GM23338 (cell line): ENCODE measurements around the gene SEZ6L. TPM values are rescaled to one million over a fixed set of nuclear protein-coding genes. Genes with fewer than 3 reads are reported as not detected.

ENCODE experiments used
- ATAC-seq: fragments of 200-7000 bp; cut with Tn5 transposase; 3 replicates; pipeline ENCODE4 v1.9.1; 2020
- DNase-seq: peaks from one replicate; pipeline ENCODE4 v3.0.0-alpha.2; 2015; ENCODE audit warnings: low spot score
- H2AFZ ChIP-seq: fragments of 200-600 bp; sonication (generic); 2 replicates; pipeline ENCODE4 v1.8.0; 2016; ENCODE audit warnings: antibody characterized with exemption, mild to moderate bottlenecking, moderate library complexity
- H3F3A ChIP-seq: fragments of 200-600 bp; sonication (generic); replicated peaks from 2 replicates; pipeline ENCODE4 v1.8.0; 2017; ENCODE audit warnings: antibody characterized with exemption, mixed run types, low read depth
- H3K27ac ChIP-seq: fragments of 200-600 bp; sonication (generic); 2 replicates; pipeline ENCODE4 v1.6.1; 2016; ENCODE audit warnings: low read depth
- H3K27me3 ChIP-seq: fragments of 200-600 bp; sonication (generic); 2 replicates; pipeline ENCODE4 v1.8.0; 2016; ENCODE audit warnings: mild to moderate bottlenecking, mixed run types, moderate library complexity; ENCODE audit not compliant: insufficient read depth
- H3K36me3 ChIP-seq: fragments of 200-600 bp; sonication (generic); 2 replicates; pipeline ENCODE4 v1.8.0; 2016; ENCODE audit warnings: mild to moderate bottlenecking; ENCODE audit not compliant: insufficient read depth
- H3K4me1 ChIP-seq: fragments of 200-600 bp; sonication (generic); 2 replicates; pipeline ENCODE4 v1.8.0; 2016; ENCODE audit warnings: mild to moderate bottlenecking, moderate library complexity; ENCODE audit not compliant: insufficient read depth
- H3K4me2 ChIP-seq: fragments of 200-600 bp; sonication (generic); 2 replicates; pipeline ENCODE4 v1.7.1; 2017; ENCODE audit warnings: mixed run types
- H3K4me3 ChIP-seq: fragments of 200-600 bp; sonication (generic); 2 replicates; pipeline ENCODE4 v1.6.1; 2016; ENCODE audit warnings: mixed run types
- H3K79me2 ChIP-seq: fragments of 200-600 bp; sonication (generic); replicated peaks from 2 replicates; pipeline ENCODE4 v1.8.0; 2017; ENCODE audit warnings: mild to moderate bottlenecking; ENCODE audit not compliant: insufficient read depth
- H3K9me2 ChIP-seq: fragments of 200-600 bp; sonication (generic); 2 replicates; pipeline ENCODE4 v1.8.0; 2017; ENCODE audit not compliant: insufficient read depth
- H4K20me1 ChIP-seq: fragments of 200-600 bp; sonication (generic); replicated peaks from 2 replicates; pipeline ENCODE4 v1.8.0; 2017; ENCODE audit warnings: mild to moderate bottlenecking; ENCODE audit not compliant: insufficient read depth
- H3K27ac Mint-ChIP-seq: 2 replicates; pipeline ENCODE4 v1.8.0; 2020; ENCODE audit warnings: inconsistent platforms, mild to moderate bottlenecking, moderate library complexity, mixed read lengths
- H3K27me3 Mint-ChIP-seq: 3 replicates; pipeline ENCODE4 v1.8.0; 2022; ENCODE audit warnings: low read depth, mild to moderate bottlenecking, moderate library complexity, mixed read lengths, inconsistent platforms; ENCODE audit not compliant: insufficient read depth, poor library complexity
- H3K36me3 Mint-ChIP-seq: 3 replicates; pipeline ENCODE4 v1.8.0; 2021; ENCODE audit warnings: low read depth, mild to moderate bottlenecking, inconsistent platforms, moderate library complexity, mixed read lengths
- H3K4me1 Mint-ChIP-seq: 3 replicates; pipeline ENCODE4 v1.8.0; 2020; ENCODE audit warnings: mild to moderate bottlenecking, inconsistent platforms, mixed read lengths
- H3K4me3 Mint-ChIP-seq: 3 replicates; pipeline ENCODE4 v1.8.0; 2021; ENCODE audit warnings: moderate library complexity, mild to moderate bottlenecking, inconsistent platforms, mixed read lengths
- H3K9me3 Mint-ChIP-seq: 3 replicates; pipeline ENCODE4 v1.8.0; 2020; ENCODE audit warnings: moderate library complexity, mild to moderate bottlenecking, inconsistent platforms, mixed read lengths
- CREB1 ChIP-seq: fragments of 250-450 bp; sonication (Bioruptor Pico); IDR thresholded peaks from 2 replicates; pipeline ENCODE4 v1.5.0; 2020; ENCODE audit warnings: low read depth, mild to moderate bottlenecking, moderate library complexity
- CTCF ChIP-seq, 2 experiments: fragments of 200-600 bp in 1 of 2; sonication (generic) in 1 of 2; conservative IDR thresholded peaks; 2 replicates each; pipeline versions ENCODE4 v1.5.1 to v1.6.1; 2016 to 2017; ENCODE audit warnings: antibody characterized with exemption in 2 of 2, low read depth in 2 of 2, mild to moderate bottlenecking in 2 of 2, moderate library complexity in 1 of 2
- EZH2phosphoT487 ChIP-seq: fragments of 200-600 bp; sonication (generic); IDR thresholded peaks from one replicate; pipeline ENCODE4 v1.8.1; 2018; ENCODE audit warnings: antibody characterized with exemption; ENCODE audit not compliant: unreplicated experiment
- JUNB ChIP-seq: IDR thresholded peaks from one replicate; pipeline ENCODE4 v1.6.1; 2016; ENCODE audit warnings: antibody characterized with exemption; ENCODE audit not compliant: unreplicated experiment
- NANOG ChIP-seq: IDR thresholded peaks from 2 replicates; pipeline ENCODE4 v1.6.1; 2016; ENCODE audit warnings: antibody characterized with exemption, borderline replicate concordance
- POLR2AphosphoS5 ChIP-seq: IDR thresholded peaks from 2 replicates; pipeline ENCODE4 v1.6.1; 2016; ENCODE audit warnings: antibody characterized with exemption, low read depth
- REST ChIP-seq: IDR thresholded peaks from one replicate; pipeline ENCODE4 v1.6.1; 2018; ENCODE audit warnings: antibody characterized with exemption; ENCODE audit not compliant: unreplicated experiment
- ZNF114 ChIP-seq: fragments of 250-450 bp; sonication (Bioruptor Pico); IDR thresholded peaks from 2 replicates; pipeline ENCODE4 v1.5.0; 2020; ENCODE audit warnings: mild to moderate bottlenecking, moderate library complexity
- ZNF331 ChIP-seq: fragments of 250-450 bp; sonication (Bioruptor Pico); IDR thresholded peaks from 2 replicates; pipeline ENCODE4 v1.5.0; 2020; ENCODE audit warnings: low read depth, mild to moderate bottlenecking, moderate library complexity
- ZNF462 ChIP-seq: fragments of 250-450 bp; sonication (Bioruptor Pico); IDR thresholded peaks from 2 replicates; pipeline ENCODE4 v1.5.0; 2020; ENCODE audit warnings: mild to moderate bottlenecking, moderate library complexity
- polyA plus RNA-seq: library from polyadenylated mRNA; unstranded; fragments of >200 nt; fragmentation: Nextera tagmentation; extraction: Ambion mirVana; gene quantifications from 2 replicates; pipeline ENCODE4 v1.2.1, GENCODE V29; 2016
- total RNA-seq: library from RNA; depleted of rRNA; stranded (reverse); fragments of >200 nt; shearing (Covaris generic); gene quantifications from 2 replicates; pipeline ENCODE4 v1.2.3, GENCODE V29; 2014

SEZ6L gene
- total and polyA plus RNA-seq, 2 experiments from 2014 or later = 0.13 to 0.24 TPM

GRCh38 chr22:26182723-26183122 lies 13.5 kb downstream of the SEZ6L start (continued):
- TF ChIP-seq REST = no peak
- TF ChIP-seq POLR2AphosphoS5 = no peak
- no peak for TF ChIP-seq ZNF114 (CRISPR knock-in tag)
- TF ChIP-seq JUNB = no peak
- TF ChIP-seq EZH2phosphoT487 = no peak
- no peak for TF ChIP-seq ZNF331 (CRISPR knock-in tag)
- no peak for TF ChIP-seq NANOG

GRCh38 chr22:26185190-26185589 lies 15.9 kb downstream of the SEZ6L start:
- Mint-ChIP-seq H3K27ac (no peak overlapping the region), H3K36me3 (no peaks in the 10 kb centered on the region), H3K4me1 (no peaks in the 10 kb centered on the region), H3K4me3 (no peak overlapping the region), H3K27me3 (no peaks in the 10 kb centered on the region), H3K9me3 (no peaks in the 10 kb centered on the region; the same call in 2 of the 3 replicates)
- H3K4me1 ChIP-seq = no peaks in the 10 kb centered on the region
- no peaks in the 10 kb centered on the region for H3K9me2 ChIP-seq
- H3K79me2 ChIP-seq = no peaks in the 10 kb centered on the region
- no peaks in the 10 kb centered on the region for H3K36me3 ChIP-seq
- H3F3A ChIP-seq = no peaks in the 10 kb centered on the region
- no peak overlapping the region for H2AFZ ChIP-seq
- no peak overlapping the region for H3K27ac ChIP-seq
- no peak overlapping the region for H3K4me3 ChIP-seq
- H3K4me2 ChIP-seq = no peak overlapping the region
- no peaks in the 10 kb centered on the region for H4K20me1 ChIP-seq
- ATAC-seq = no peak
- DNase-seq = no peak
- no peak for TF ChIP-seq ZNF462
- TF ChIP-seq POLR2AphosphoS5 = no peak
- TF ChIP-seq CTCF (conservative IDR thresholded peaks at IDR 0.05; ENCODE audit: low read depth in 2 of 2) = no peak
- TF ChIP-seq CREB1 (CRISPR knock-in tag) = no peak
- no peak for TF ChIP-seq ZNF114 (CRISPR knock-in tag)
- H3K27me3 ChIP-seq = no peaks in the 10 kb centered on the region
